ENCODE results near the gene DNAH14. TPM values are rescaled to one million over a fixed set of nuclear protein-coding genes. Genes with fewer than 3 reads are reported as not detected.

DNAH14 gene
- total and polyA plus RNA-seq, 9 donors, result 3.7 to 61.4 (median 24.2) TPM

GRCh38 chr1:225435487-225435886 is 506.0 kb downstream of the DNAH14 start:
- 85 to 95% (median 91%) methylated on average over 1 of the region's 1 CpG for WGBS, 3 donors
- DNase-seq, result no peak
- no peak for TF ChIP-seq EP300 (IDR thresholded peaks at IDR 0.05)
- TF ChIP-seq POLR2A (IDR thresholded peaks at IDR 0.05), result no peak
- no peak for TF ChIP-seq CTCF (IDR thresholded peaks at IDR 0.05)
- no peaks in the 10 kb centered on the region for H3K36me3 ChIP-seq
- intact Hi-C loops (cut with DNase I), result no loop called here
- H3K4me1 ChIP-seq (ENCODE audit: insufficient read depth), result no peaks in the 10 kb centered on the region
- H3K4me3 ChIP-seq, result no peak overlapping the region
- H3K27me3 ChIP-seq, result no peaks in the 10 kb centered on the region
- H3K9me3 ChIP-seq, result no peaks in the 10 kb centered on the region
- H3K27ac ChIP-seq, result no peak overlapping the region

GRCh38 chr1:225435957-225436392 is 506.5 kb downstream of the DNAH14 start:
- intact Hi-C loops (cut with DNase I), result no loop called here
- WGBS, 3 donors, result 71 to 83% (median 79%) methylated on average over 6 of the region's 6 CpGs
- H3K27me3 ChIP-seq, result no peaks in the 10 kb centered on the region
- H3K4me3 ChIP-seq, result no peak overlapping the region
- H3K4me1 ChIP-seq (ENCODE audit: insufficient read depth), result no peaks in the 10 kb centered on the region
- H3K9me3 ChIP-seq, result no peaks in the 10 kb centered on the region
- TF ChIP-seq CTCF (IDR thresholded peaks at IDR 0.05), result no peak
- no peak for TF ChIP-seq POLR2A (IDR thresholded peaks at IDR 0.05)
- TF ChIP-seq EP300 (IDR thresholded peaks at IDR 0.05), result no peak
- no peaks in the 10 kb centered on the region for H3K36me3 ChIP-seq
- no peak for DNase-seq
- H3K27ac ChIP-seq, result no peak overlapping the region

- H3K4me3 ChIP-seq, result no peak overlapping the region
- H3K36me3 ChIP-seq, result no peaks in the 10 kb centered on the region
- H3K9me3 ChIP-seq, result no peaks in the 10 kb centered on the region
- H3K4me1 ChIP-seq (ENCODE audit: insufficient read depth), result no peaks in the 10 kb centered on the region
- H3K27ac ChIP-seq, result no peak overlapping the region
- TF ChIP-seq POLR2A (IDR thresholded peaks at IDR 0.05) (no peak), EP300 (IDR thresholded peaks at IDR 0.05) (no peak), CTCF (IDR thresholded peaks at IDR 0.05) (no peak)
- no peak for DNase-seq
- intact Hi-C loops (cut with DNase I), result no loop called here
- no peaks in the 10 kb centered on the region for H3K27me3 ChIP-seq
- 66 to 70% (median 67%) methylated on average over 5 of the region's 5 CpGs for WGBS, 3 donors
These were observed 508.4 kb downstream of the DNAH14 start for GRCh38 chr1:225437710-225438437.

- no peak overlapping the region for H3K27ac ChIP-seq
- H3K4me1 ChIP-seq (ENCODE audit: insufficient read depth), result peaks cover 4% of the 10 kb centered on the region
- 66 to 79% (median 72%) methylated on average over 4 of the region's 4 CpGs for WGBS, 3 donors
These were observed 511.1 kb downstream of the DNAH14 start for GRCh38 chr1:225440380-225441221.

More at GRCh38 chr1:225440380-225441221, 511.1 kb downstream of the DNAH14 start:
- Histone ChIP-seq H3K9me3 (no peaks in the 10 kb centered on the region), H3K27me3 (no peaks in the 10 kb centered on the region), H3K36me3 (no peaks in the 10 kb centered on the region), H3K4me3 (no peak overlapping the region)
- no peak for DNase-seq
- TF ChIP-seq CTCF (IDR thresholded peaks at IDR 0.05) (no peak), EP300 (IDR thresholded peaks at IDR 0.05) (no peak), POLR2A (IDR thresholded peaks at IDR 0.05) (no peak)
- intact Hi-C loops (cut with DNase I), result no loop called here
